Mucosa of rectum (tissue), 2 donors: ENCODE results near the gene SGK1.
"Not testable (repeated sequence)": the region's sequence is repeated elsewhere in the genome, so short reads cannot be mapped to it uniquely, and the experiment has no call there.

Source experiments
- H3K27ac ChIP-seq, 2 donors: one replicate each; pipeline ENCODE4 v1.7.0; 2013; ENCODE audit warnings: inconsistent platforms in 2 of 2, low read depth in 2 of 2, low read length in 2 of 2
- H3K27me3 ChIP-seq, 2 donors: one replicate each; pipeline ENCODE4 v1.7.0; 2013; ENCODE audit warnings: low read length in 2 of 2; ENCODE audit not compliant: control insufficient read depth in 2 of 2, insufficient read depth in 2 of 2
- H3K36me3 ChIP-seq, 2 donors: one replicate each; pipeline ENCODE4 v1.7.0; 2013; ENCODE audit warnings: low read length in 2 of 2; ENCODE audit not compliant: control insufficient read depth in 2 of 2, insufficient read depth in 2 of 2
- H3K4me1 ChIP-seq, 2 donors: one replicate each; pipeline ENCODE4 v1.7.0; 2013; ENCODE audit warnings: low read length in 2 of 2, mild to moderate bottlenecking in 1 of 2; ENCODE audit not compliant: control insufficient read depth in 2 of 2, insufficient read depth in 2 of 2
- H3K4me3 ChIP-seq, 2 donors: one replicate each; pipeline ENCODE4 v1.7.0; 2013; ENCODE audit warnings: low read length in 2 of 2
- H3K9ac ChIP-seq, 2 donors: one replicate each; pipeline ENCODE4 v1.7.0; 2013; ENCODE audit warnings: low read length in 2 of 2, low read depth in 1 of 2, mild to moderate bottlenecking in 1 of 2
- H3K9me3 ChIP-seq, 2 donors: one replicate each; pipeline ENCODE4 v1.7.0; 2013; ENCODE audit warnings: low read length in 2 of 2; ENCODE audit not compliant: control insufficient read depth in 2 of 2
- donor health status: healthy.
- donor health status: Normal muscosa, but diverticular disease.

Gene SGK1

DNA sequence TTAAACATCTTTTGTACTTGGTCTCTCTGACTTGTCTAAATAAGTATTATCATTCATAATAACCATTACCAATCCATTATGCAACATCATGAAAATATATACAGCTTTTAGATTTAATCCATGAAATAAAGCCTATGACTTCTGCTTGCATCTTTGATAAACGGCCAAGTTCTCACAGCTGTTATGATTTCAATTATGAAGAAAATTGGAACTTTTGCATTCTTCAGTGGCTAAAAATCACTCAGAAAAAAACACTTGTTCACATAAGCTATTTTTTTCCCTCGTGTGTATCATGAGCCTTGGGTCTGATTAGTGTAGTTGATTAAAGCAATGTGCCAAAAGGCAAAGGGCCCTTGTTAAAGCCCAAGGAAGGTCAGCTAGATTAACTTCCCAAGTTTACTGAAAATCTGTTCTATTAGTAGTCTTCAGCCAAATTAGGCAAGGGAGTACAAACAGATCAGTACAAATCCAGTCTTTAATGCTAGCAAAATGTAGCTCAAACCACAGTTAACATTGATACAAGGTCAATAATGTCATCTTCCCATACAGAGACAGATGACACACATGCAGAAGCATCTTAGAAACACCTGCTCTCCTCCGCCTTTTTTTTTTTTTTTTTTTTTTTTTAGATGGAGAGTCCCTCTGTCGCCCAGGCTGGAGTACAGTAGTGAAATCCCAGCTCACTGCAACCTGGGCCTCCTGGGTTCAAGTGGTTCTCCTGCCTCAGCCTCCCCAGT lies 69.9 kb downstream of the SGK1 start:
- Histone ChIP-seq H3K27me3 (no peaks in the 10 kb centered on the region), H3K4me3 (no peak overlapping the region), H3K9me3 (no peaks in the 10 kb centered on the region), H3K4me1 (no peaks in the 10 kb centered on the region), H3K36me3 (no peaks in the 10 kb centered on the region), H3K9ac (no peak overlapping the region), H3K27ac (no peak overlapping the region)

DNA sequence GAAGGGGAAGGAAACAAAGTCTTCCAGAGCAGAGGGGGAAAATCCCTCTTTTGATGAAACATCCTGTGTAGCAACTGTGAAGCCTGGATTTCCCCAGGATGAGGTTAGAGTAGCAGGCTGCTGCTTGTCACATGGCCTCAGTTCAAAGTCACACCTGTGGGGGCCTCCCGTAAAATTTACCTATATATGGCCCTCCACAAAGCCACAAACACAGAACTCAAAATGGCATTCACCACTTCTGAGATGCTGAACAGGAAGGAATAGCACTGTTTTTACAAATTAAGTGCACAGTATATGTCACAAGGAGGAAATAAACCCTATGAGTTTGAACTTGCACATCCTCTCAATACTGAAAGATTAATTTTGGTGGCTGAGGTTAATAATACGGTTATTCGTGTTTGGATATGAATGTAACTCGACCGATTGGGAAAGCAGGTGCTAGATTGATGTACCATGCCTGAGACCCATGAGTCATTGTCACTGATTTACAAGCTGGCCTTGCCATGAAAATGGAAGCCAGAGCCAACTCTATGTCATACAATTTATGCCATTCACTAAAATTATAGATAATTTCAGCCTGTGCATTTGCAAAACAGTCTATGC lies 70.6 kb downstream of the SGK1 start:
- H3K4me3 ChIP-seq = no peak overlapping the region
- H3K27ac ChIP-seq = no peak overlapping the region
- H3K9me3 ChIP-seq = no peaks in the 10 kb centered on the region
- no peaks in the 10 kb centered on the region for H3K27me3 ChIP-seq
- no peak overlapping the region for H3K9ac ChIP-seq
- H3K36me3 ChIP-seq = no peaks in the 10 kb centered on the region
- H3K4me1 ChIP-seq = no peaks in the 10 kb centered on the region

DNA sequence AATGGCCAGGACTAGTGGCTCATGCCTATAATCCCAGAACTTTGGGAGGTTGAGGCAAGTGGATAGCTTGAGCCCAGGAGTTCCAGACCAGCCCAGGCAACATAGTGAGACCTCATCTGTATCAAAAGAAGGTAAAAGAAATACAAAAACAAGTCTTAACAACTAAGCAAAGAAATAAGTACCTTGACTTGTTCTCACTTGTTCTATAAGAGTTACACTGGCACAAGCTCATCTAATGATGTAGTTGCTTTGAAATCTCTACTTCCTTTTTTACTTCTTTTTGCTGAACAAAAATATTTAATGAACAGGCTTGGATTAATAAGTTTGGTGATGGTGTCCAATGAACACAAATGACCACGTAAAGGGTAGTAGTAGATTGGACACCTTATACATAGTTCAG lies 72.2 kb downstream of the SGK1 start:
- Histone ChIP-seq H3K36me3 (no peaks in the 10 kb centered on the region), H3K27ac (no peak overlapping the region), H3K27me3 (no peaks in the 10 kb centered on the region), H3K4me3 (no peak overlapping the region), H3K9me3 (no peaks in the 10 kb centered on the region), H3K4me1 (no peaks in the 10 kb centered on the region), H3K9ac (no peak overlapping the region)

DNA sequence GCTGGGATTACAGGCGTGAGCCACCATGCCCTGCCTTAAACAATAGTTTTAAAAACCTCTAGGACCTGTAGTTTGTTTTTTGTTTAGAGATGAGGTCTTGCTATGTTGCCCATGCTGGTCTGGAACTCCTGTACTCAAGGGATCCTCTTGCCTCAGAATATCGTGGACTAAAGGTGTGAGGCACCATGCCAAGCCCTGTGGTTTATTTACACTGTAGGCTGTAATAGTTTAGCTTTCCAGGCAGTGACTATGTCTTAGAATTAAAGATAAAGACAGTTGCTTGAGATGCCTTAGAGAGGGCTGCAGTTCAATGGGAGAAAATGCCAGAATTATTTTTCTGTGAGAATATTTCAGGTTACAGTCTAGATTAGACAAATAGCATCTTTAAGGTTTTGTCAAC lies 72.9 kb downstream of the SGK1 start:
- Histone ChIP-seq H3K9me3 (no peaks in the 10 kb centered on the region), H3K27ac (no peak overlapping the region), H3K36me3 (no peaks in the 10 kb centered on the region), H3K27me3 (no peaks in the 10 kb centered on the region), H3K9ac (no peak overlapping the region), H3K4me1 (no peaks in the 10 kb centered on the region), H3K4me3 (no peak overlapping the region)

DNA sequence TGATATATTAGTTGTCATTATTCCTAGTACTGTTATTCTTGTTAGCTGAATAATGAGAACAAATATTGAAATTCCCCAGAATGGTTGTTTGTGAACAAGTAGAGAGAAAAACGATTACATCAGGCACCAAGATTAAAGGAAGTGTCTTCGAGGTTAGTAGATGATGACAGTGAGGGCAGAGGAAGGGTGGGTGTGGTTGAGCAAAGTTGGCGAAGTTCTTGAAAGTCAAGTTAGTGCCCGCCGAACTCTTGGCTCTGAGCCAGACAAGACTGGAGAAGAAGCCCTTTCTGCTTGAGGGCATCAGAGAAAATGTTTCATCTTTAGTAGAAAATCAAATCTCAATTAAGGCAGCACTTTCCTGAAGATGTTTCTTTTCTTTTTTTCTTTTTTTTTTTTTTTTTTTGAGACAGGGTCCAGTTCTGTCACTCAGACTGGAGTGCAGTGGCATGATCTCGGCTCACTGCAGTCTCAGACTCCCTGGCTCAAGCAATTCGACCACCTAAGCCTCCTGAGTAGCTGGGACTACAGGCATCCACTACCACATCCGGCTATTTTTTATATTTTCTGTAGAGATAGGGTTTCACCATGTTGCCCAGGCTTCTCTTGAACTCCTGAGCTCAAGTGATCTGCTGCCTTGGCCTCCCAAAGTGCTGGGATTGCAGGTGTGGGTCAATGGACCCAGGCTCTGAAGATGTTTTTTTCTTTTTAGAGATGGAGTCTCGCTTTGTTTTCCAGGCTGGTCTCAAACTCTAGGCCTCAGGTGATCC lies 77.1 kb downstream of the SGK1 start:
- Histone ChIP-seq H3K27me3 (no peaks in the 10 kb centered on the region), H3K4me3 (no peak overlapping the region), H3K9me3 (no peaks in the 10 kb centered on the region), H3K4me1 (no peaks in the 10 kb centered on the region), H3K9ac (no peak overlapping the region), H3K27ac (no peak overlapping the region), H3K36me3 (no peaks in the 10 kb centered on the region)

DNA sequence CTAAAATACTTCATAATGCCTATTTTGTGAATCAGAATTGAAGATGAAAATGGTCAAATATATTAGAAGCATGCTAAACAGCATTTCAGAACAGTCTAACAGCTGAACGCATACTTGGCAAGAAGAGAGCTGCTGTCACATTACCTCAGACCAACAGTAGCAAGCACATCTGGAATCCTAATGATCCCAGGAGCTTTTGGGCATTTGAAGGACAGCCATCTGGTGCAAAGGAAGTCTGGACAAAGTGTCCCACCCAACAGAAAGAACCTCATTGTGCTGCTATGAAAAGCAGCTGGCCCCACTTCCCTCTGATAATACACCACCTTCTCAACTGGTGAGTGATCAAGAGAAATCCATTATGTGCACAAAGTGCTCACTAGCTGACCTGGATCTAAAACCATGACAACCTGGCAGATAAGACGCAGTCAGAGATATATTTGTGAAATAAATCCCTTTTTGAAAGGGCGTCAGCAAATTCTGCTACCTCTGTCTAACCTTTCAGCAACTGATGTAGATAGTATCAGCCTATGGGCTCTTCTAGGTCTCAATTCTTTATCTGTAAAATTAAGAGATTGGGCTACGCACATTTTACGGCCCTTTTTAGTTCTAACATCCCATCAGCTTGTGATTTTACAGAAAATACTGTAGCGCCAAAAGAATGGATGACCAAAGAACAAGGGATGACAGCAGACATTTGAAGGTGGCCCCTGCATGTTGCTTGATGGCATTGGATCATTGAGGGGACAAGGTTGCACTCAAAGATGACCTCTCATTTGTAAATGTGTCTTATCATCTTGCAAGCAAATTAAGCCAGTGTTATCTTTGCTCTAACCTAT lies 78.7 kb downstream of the SGK1 start:
- no peaks in the 10 kb centered on the region for H3K9me3 ChIP-seq
- H3K27me3 ChIP-seq = no peaks in the 10 kb centered on the region
- no peak overlapping the region for H3K4me3 ChIP-seq
- no peak overlapping the region for H3K9ac ChIP-seq
- no peaks in the 10 kb centered on the region for H3K4me1 ChIP-seq
- H3K27ac ChIP-seq = no peak overlapping the region
- no peaks in the 10 kb centered on the region for H3K36me3 ChIP-seq

DNA sequence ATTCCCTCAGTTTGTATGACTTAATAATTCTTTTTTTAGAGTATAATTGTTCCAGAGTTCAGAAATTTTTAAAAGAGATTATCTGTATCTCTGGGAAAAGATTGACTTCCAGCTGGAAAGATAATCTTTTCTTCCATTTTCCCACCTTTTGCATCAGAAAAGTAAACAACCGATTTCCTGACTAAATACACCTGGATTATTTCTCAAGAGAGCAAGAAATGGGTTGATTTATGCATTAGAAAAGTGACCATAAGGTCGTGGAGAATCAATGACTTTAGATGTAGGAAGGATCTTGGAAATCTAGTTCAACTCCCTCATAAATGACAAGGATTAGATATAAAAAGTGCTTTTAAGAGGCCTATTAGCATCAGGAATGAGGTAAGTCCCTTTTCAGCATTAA lies 79.9 kb downstream of the SGK1 start:
- H3K9me3 ChIP-seq = no peaks in the 10 kb centered on the region
- H3K27ac ChIP-seq = no peak overlapping the region
- no peak overlapping the region for H3K9ac ChIP-seq

DNA sequence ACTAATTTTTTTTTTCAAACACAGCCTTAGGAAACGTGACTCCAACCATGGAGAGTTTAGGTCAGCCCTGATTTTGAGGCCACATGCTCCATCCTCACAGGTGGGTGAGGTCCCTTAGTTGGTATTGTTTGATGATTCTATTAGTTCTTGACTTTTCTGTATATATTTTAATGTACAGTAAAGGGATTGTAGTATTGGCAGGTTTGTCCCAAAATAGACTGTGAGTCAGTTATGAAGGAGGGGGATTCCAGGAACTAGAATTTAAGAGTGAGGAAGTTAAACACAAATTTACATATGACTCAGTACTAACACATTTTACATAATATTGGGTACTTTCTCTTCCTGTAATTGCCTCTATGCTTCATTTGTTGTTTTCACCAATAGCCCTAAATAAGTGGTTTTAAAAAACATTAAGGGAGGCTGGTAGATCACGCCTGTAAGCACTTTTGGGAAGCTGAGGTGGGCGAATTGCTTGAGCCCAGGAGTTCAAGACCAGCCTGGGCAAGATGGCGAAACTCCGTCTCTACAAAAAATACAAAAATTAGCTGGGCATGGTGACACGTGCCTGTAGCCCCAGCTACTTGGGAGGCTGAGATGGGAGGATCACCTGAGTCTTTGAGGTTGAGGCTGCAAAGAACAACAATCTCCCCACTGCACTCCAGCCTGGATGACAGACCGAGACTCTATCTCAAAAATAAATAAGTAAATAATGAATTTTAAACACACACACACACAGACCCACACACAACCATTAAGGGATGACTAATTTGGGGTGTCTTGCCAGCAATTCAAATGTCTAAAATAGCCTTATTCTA lies 81.8 kb downstream of the SGK1 start:
- no peaks in the 10 kb centered on the region for H3K4me1 ChIP-seq
- no peak overlapping the region for H3K4me3 ChIP-seq
- no peak overlapping the region for H3K9ac ChIP-seq
- no peaks in the 10 kb centered on the region for H3K9me3 ChIP-seq
- no peaks in the 10 kb centered on the region for H3K27me3 ChIP-seq
- no peak overlapping the region for H3K27ac ChIP-seq
- no peaks in the 10 kb centered on the region for H3K36me3 ChIP-seq

More for the DNA sequence above, 79.9 kb downstream of the SGK1 start:
- Histone ChIP-seq H3K36me3 (no peaks in the 10 kb centered on the region), H3K4me3 (no peak overlapping the region), H3K27me3 (no peaks in the 10 kb centered on the region), H3K4me1 (no peaks in the 10 kb centered on the region)

DNA sequence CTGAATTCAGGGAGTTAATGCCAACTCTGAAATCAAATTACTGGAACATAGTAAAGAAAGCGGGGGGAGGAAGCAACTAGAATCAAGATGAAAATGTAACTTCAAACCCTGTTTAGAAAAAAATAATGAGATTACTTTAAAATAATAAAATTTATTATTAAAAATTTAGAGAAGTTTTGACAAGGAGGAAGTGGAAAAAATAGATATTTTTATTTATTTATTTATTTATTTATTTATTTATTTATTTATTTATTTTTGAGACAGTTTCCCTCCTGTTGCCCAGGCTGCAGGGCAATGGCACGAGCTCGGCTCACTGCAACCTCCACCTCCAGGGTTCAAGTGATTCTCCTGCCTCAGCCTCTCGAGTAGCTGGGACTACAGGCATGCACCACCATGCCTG lies 82.6 kb downstream of the SGK1 start:
- H3K4me1 ChIP-seq, H3K9ac ChIP-seq, H3K27ac ChIP-seq, H3K36me3 ChIP-seq, H3K9me3 ChIP-seq, H3K27me3 ChIP-seq, H3K4me3 ChIP-seq: not testable (repeated sequence)
